ENCODE data around the gene ANTXR1. TPM values are rescaled to one million over a fixed set of nuclear protein-coding genes. Genes with fewer than 3 reads are reported as not detected.

Gene ANTXR1
- total RNA-seq, 1 donor from 2014 or later: 35.5 TPM

DNA sequence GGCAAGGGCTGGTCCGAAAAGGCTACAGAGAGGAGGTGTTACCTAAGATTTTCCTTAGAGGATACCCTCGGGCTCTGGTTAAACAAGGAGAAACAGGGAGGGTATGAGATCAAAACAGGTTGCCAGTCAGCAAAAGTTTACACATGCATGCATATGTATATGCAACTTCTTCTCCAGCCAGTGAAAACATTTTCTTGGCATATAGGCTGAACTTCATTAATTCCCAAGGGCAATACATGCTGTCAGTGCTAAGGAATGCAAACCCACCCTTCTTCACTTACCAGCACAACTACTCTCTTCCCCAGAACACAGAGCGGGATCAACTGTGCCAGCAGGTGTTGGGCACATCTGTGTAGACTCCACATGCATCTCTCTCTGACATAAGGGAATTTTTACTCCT is 198.1 kb downstream of the ANTXR1 start:
- TF ChIP-seq, protein P1, sequence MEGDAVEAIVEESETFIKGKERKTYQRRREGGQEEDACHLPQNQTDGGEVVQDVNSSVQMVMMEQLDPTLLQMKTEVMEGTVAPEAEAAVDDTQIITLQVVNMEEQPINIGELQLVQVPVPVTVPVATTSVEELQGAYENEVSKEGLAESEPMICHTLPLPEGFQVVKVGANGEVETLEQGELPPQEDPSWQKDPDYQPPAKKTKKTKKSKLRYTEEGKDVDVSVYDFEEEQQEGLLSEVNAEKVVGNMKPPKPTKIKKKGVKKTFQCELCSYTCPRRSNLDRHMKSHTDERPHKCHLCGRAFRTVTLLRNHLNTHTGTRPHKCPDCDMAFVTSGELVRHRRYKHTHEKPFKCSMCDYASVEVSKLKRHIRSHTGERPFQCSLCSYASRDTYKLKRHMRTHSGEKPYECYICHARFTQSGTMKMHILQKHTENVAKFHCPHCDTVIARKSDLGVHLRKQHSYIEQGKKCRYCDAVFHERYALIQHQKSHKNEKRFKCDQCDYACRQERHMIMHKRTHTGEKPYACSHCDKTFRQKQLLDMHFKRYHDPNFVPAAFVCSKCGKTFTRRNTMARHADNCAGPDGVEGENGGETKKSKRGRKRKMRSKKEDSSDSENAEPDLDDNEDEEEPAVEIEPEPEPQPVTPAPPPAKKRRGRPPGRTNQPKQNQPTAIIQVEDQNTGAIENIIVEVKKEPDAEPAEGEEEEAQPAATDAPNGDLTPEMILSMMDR (IDR thresholded peaks at IDR 0.05; ENCODE audit: insufficient read depth, low read length, poor library complexity, severe bottlenecking): no peak
- Histone ChIP-seq H3K36me3 (ENCODE audit: control insufficient read depth, insufficient read depth, low read length) (no peaks in the 10 kb centered on the region), H3K27me3 (ENCODE audit: control insufficient read depth, insufficient read depth, low read length) (no peaks in the 10 kb centered on the region), H3K4me3 (ENCODE audit: low read depth, low read length) (no peak overlapping the region)
- no peak for DNase-seq (ENCODE audit: low read depth)

DNA sequence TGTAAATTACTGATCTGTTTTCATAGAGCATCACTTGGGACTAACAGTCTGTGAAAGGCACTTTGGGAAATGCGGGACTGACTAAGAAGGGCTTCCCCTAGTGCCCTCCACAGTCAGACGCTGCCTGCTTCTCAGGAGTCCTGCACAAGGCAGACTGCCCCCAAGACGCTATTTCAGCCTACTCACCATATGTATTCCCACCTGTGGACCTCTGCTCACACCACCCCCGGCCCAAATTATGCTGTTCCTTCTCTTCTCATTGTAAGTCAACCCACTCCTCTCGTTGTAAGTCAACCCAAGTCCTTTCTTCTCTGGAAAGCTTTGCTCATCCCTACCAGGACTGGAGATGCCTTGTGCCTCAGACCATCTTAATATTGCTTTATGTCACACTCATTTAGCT is 198.7 kb downstream of the ANTXR1 start:
- TF ChIP-seq, protein P1 (IDR thresholded peaks at IDR 0.05; ENCODE audit: insufficient read depth, low read length, poor library complexity, severe bottlenecking): no peak
- DNase-seq (ENCODE audit: low read depth): no peak
- no peaks in the 10 kb centered on the region for H3K27me3 ChIP-seq (ENCODE audit: control insufficient read depth, insufficient read depth, low read length)
- H3K36me3 ChIP-seq (ENCODE audit: control insufficient read depth, insufficient read depth, low read length): no peaks in the 10 kb centered on the region
- H3K4me3 ChIP-seq (ENCODE audit: low read depth, low read length): no peak overlapping the region

DNA sequence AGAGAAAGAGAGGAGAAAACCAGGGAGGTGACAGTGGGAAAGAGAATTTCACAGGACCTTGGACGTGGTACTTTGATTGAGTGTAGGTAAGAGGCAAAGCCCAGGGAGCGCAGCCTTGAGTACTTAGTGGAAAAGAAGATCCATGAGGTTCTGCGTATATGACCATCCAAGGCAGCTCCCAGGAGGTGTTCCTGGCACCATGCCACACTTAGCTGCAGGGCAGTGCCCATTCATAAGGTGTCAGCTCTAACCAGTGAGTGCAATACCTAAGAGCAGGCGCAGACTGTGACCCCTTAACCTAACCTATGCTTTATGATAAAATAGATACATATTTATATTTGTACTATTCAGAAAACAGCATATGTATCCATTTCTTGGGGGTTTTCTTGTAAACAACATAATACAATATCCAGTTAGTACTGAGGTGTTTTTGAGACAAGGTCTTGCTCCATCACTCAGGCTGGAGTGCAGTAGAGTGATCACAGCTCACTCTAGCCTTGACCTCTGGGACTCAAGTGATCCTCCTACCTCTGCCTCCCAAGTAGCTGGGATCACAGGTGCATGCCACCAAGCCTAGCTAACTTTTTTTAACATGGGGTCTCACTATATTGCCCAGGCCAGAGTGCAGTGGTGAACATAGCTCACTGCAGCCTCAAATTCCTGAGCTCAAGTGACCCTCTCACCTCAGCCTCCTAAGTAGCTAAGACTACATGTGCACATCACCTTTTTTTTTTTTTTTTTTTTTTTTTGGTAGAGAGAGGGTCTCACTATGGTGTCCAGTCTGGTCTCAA is 199.5 kb downstream of the ANTXR1 start:
- TF ChIP-seq, protein P1 (IDR thresholded peaks at IDR 0.05; ENCODE audit: insufficient read depth, low read length, poor library complexity, severe bottlenecking): no peak
- Histone ChIP-seq H3K36me3 (ENCODE audit: control insufficient read depth, insufficient read depth, low read length) (no peaks in the 10 kb centered on the region), H3K27me3 (ENCODE audit: control insufficient read depth, insufficient read depth, low read length) (no peaks in the 10 kb centered on the region), H3K4me3 (ENCODE audit: low read depth, low read length) (no peak overlapping the region)
- DNase-seq (ENCODE audit: low read depth): no peak

DNA sequence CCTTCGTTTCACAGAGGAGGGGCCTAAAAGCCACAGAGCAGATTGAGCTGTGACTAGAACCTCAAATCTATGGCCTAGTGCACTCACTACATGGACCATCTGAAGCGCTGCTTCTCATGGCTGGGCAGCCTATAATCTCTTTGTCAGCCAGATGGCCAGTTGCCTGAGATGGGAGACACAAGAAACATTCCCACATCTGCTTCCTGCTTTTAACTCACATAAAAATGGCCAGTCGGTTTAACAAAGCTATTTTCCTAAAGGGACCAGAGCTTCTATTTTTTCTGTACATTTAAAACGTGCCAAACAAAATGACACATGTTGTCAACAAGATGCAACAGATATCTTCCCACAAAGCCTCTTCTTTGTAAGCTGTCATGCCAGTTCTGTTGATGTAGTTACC is 200.2 kb downstream of the ANTXR1 start:
- TF ChIP-seq, protein P1 (IDR thresholded peaks at IDR 0.05; ENCODE audit: insufficient read depth, low read length, poor library complexity, severe bottlenecking): no peak
- DNase-seq (ENCODE audit: low read depth): no peak
- no peaks in the 10 kb centered on the region for H3K36me3 ChIP-seq (ENCODE audit: control insufficient read depth, insufficient read depth, low read length)

DNA sequence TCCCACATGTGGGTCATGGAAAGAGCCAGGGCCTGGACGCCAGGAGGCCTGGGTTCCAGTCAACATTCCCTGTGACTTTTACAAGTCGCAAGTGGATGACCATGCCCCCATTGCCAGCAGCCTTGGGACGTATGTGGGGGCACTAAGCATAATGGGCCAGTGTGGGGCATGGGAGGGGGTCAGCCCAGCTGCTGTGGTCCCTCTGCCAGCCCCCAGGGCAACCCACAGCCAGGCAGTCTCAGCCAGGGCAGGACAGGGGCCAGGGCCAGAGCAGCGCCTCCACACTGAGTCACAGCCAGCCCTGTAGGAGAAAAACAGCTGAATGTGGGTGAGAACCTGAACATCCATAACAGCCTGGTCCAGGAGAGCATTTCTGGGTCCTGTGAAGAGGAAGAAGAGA is 200.8 kb downstream of the ANTXR1 start:
- no peaks in the 10 kb centered on the region for H3K27me3 ChIP-seq (ENCODE audit: control insufficient read depth, insufficient read depth, low read length)
- no peak overlapping the region for H3K4me3 ChIP-seq (ENCODE audit: low read depth, low read length)
- TF ChIP-seq, protein P1 (IDR thresholded peaks at IDR 0.05; ENCODE audit: insufficient read depth, low read length, poor library complexity, severe bottlenecking): no peak
- no peaks in the 10 kb centered on the region for H3K36me3 ChIP-seq (ENCODE audit: control insufficient read depth, insufficient read depth, low read length)
- DNase-seq (ENCODE audit: low read depth): no peak

More for the DNA sequence above, 200.2 kb downstream of the ANTXR1 start:
- no peaks in the 10 kb centered on the region for H3K27me3 ChIP-seq (ENCODE audit: control insufficient read depth, insufficient read depth, low read length)
- no peak overlapping the region for H3K4me3 ChIP-seq (ENCODE audit: low read depth, low read length)

DNA sequence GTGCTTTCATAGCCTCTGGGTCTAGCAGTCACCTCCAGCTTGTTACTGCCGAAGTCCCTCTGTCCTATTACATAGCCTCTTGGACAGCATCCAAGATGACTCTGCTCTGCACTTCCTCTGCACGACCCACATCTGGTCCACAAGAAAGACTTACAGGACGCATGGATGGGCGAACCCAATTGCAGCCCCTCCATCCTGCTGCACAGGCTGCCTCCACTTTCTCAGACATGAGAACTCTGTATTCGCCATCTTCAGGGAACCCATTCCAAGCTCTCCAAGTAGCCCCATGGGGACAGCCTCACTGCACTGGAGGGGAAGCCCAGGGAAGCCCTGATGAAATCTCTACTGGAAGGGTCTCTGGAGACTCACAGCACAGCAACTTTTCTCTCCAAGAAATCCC is 201.9 kb downstream of the ANTXR1 start:
- TF ChIP-seq, protein P1 (IDR thresholded peaks at IDR 0.05; ENCODE audit: insufficient read depth, low read length, poor library complexity, severe bottlenecking): no peak
- H3K27me3 ChIP-seq (ENCODE audit: control insufficient read depth, insufficient read depth, low read length): no peaks in the 10 kb centered on the region
- no peak overlapping the region for H3K4me3 ChIP-seq (ENCODE audit: low read depth, low read length)
- no peaks in the 10 kb centered on the region for H3K36me3 ChIP-seq (ENCODE audit: control insufficient read depth, insufficient read depth, low read length)
- DNase-seq (ENCODE audit: low read depth): no peak

Measured in kidney epithelial cell (primary cell).